Hepatocyte (in vitro differentiated cells): ENCODE results near the gene TXNRD1. TPM values are rescaled to one million over a fixed set of nuclear protein-coding genes. Genes with fewer than 3 reads are reported as not detected.

Experiments
- DNase-seq: peaks from one replicate; pipeline ENCODE4 v3.0.0-alpha.2; 2016; ENCODE audit warnings: low spot score
- H2AFZ ChIP-seq: fragments of 200-600 bp; sonication (generic); 2 replicates; pipeline ENCODE4 v1.6.0; 2016; ENCODE audit warnings: antibody characterized with exemption, mild to moderate bottlenecking
- H3K27ac ChIP-seq: fragments of 200-600 bp; sonication (generic); 2 replicates; pipeline ENCODE4 v1.5.1; 2016; ENCODE audit warnings: mild to moderate bottlenecking
- H3K27me3 ChIP-seq: fragments of 200-600 bp; sonication (generic); 2 replicates; pipeline ENCODE4 v1.6.1; 2016
- H3K36me3 ChIP-seq: fragments of 200-600 bp; sonication (generic); replicated peaks from 2 replicates; pipeline ENCODE4 v1.5.1; 2016; ENCODE audit warnings: low read depth; ENCODE audit not compliant: insufficient read depth
- H3K4me1 ChIP-seq: fragments of 200-600 bp; sonication (generic); 2 replicates; pipeline ENCODE4 v1.5.1; 2016; ENCODE audit warnings: mild to moderate bottlenecking, moderate library complexity; ENCODE audit not compliant: insufficient read depth
- H3K4me2 ChIP-seq: fragments of 200-600 bp; sonication (generic); 2 replicates; pipeline ENCODE4 v1.6.0; 2016
- H3K4me3 ChIP-seq: fragments of 200-600 bp; sonication (generic); 2 replicates; pipeline ENCODE4 v1.5.1; 2016; ENCODE audit warnings: mild to moderate bottlenecking
- H3K79me2 ChIP-seq: fragments of 200-600 bp; sonication (generic); 2 replicates; pipeline ENCODE4 v1.6.0; 2017; ENCODE audit warnings: mild to moderate bottlenecking
- H3K9me2 ChIP-seq: fragments of 200-600 bp; sonication (generic); replicated peaks from 2 replicates; pipeline ENCODE4 v1.6.0; 2017; ENCODE audit warnings: mild to moderate bottlenecking; ENCODE audit not compliant: insufficient read depth
- H3K9me3 ChIP-seq: fragments of 200-600 bp; sonication (generic); 2 replicates; pipeline ENCODE4 v1.5.1; 2016; ENCODE audit warnings: low read depth, mild to moderate bottlenecking
- H4K20me1 ChIP-seq: fragments of 200-600 bp; sonication (generic); 2 replicates; pipeline ENCODE4 v1.6.0; 2016; ENCODE audit warnings: mild to moderate bottlenecking; ENCODE audit not compliant: insufficient read depth, poor library complexity, severe bottlenecking
- CTCF ChIP-seq: fragments of 200-600 bp; sonication (generic); IDR thresholded peaks from 2 replicates; pipeline ENCODE4 v1.5.1; 2016; ENCODE audit warnings: antibody characterized with exemption, mild to moderate bottlenecking; ENCODE audit not compliant: poor library complexity
- EZH2 ChIP-seq: fragments of 200-600 bp; sonication (generic); IDR thresholded peaks from 2 replicates; pipeline ENCODE4 v1.6.1; 2016; ENCODE audit warnings: antibody characterized with exemption, mild to moderate bottlenecking, borderline replicate concordance
- EZH2phosphoT487 ChIP-seq: fragments of 200-600 bp; sonication (generic); IDR thresholded peaks from one replicate; pipeline ENCODE4 v1.6.1; 2018; ENCODE audit warnings: antibody characterized with exemption, mild to moderate bottlenecking, low read depth, moderate library complexity; ENCODE audit not compliant: unreplicated experiment, severe bottlenecking
- WGBS: methylation state at CpG from one replicate; pipeline ENCODE4 v1.1.6; 2016; ENCODE audit warnings: low lambda C conversion rate; ENCODE audit errors: missing lambda C conversion rate; 5-methylcytosine and 5-hydroxymethylcytosine counted together
- polyA plus RNA-seq: library from polyadenylated mRNA; unstranded; fragments of >200 nt; fragmentation: Nextera tagmentation; extraction: Ambion mirVana; gene quantifications from 2 replicates; pipeline ENCODE4 v1.2.1, GENCODE V29; 2016
- total RNA-seq: library from RNA; depleted of rRNA; stranded (reverse); fragments of >200 nt; gene quantifications from 2 replicates; pipeline ENCODE4 v1.2.3, GENCODE V29; 2014

The TXNRD1 gene
- total and polyA plus RNA-seq, 2 experiments from 2014 or later: 49.8 to 113 TPM

GRCh38 chr12:104218935-104219334, 3.4 kb downstream of the TXNRD1 start:
- H3K27ac ChIP-seq: peak overlapping the region; percentile 85

GRCh38 chr12:104219361-104219892, 3.8 kb downstream of the TXNRD1 start:
- H3K27me3 ChIP-seq: no peaks in the 10 kb centered on the region
- no peaks in the 10 kb centered on the region for H3K36me3 ChIP-seq
- H3K27ac ChIP-seq: peak overlapping the region; percentile 85
- DNase-seq: peak; percentile 75
- H3K4me2 ChIP-seq: peak overlapping the region; percentile 33
- peaks cover 26% of the 10 kb centered on the region for H3K4me1 ChIP-seq
- no peaks in the 10 kb centered on the region for H3K9me2 ChIP-seq
- 35% methylated on average over 4 of the region's 4 CpGs for WGBS
- no peak for TF ChIP-seq CTCF
- TF ChIP-seq EZH2phosphoT487: no peak
- no peak for TF ChIP-seq EZH2
- no peaks in the 10 kb centered on the region for H3K9me3 ChIP-seq
- no peaks in the 10 kb centered on the region for H3K79me2 ChIP-seq
- no peak overlapping the region for H2AFZ ChIP-seq
- H4K20me1 ChIP-seq: no peaks in the 10 kb centered on the region
- no peak overlapping the region for H3K4me3 ChIP-seq

More at GRCh38 chr12:104218935-104219334, 3.4 kb downstream of the TXNRD1 start:
- H3K9me2 ChIP-seq: no peaks in the 10 kb centered on the region
- no peaks in the 10 kb centered on the region for H4K20me1 ChIP-seq
- no peaks in the 10 kb centered on the region for H3K36me3 ChIP-seq
- H3K79me2 ChIP-seq: no peaks in the 10 kb centered on the region
- H3K9me3 ChIP-seq: no peaks in the 10 kb centered on the region
- no peak overlapping the region for H3K4me2 ChIP-seq
- WGBS: 95% methylated on average over 1 of the region's 1 CpG
- peaks cover 26% of the 10 kb centered on the region for H3K4me1 ChIP-seq
- H3K27me3 ChIP-seq: no peaks in the 10 kb centered on the region
- no peak overlapping the region for H3K4me3 ChIP-seq
- H2AFZ ChIP-seq: no peak overlapping the region
- TF ChIP-seq CTCF: no peak
- no peak for TF ChIP-seq EZH2
- TF ChIP-seq EZH2phosphoT487: no peak
- no peak for DNase-seq

GRCh38 chr12:104219908-104220404, 4.4 kb downstream of the TXNRD1 start:
- H3K9me3 ChIP-seq: no peaks in the 10 kb centered on the region
- no peaks in the 10 kb centered on the region for H3K36me3 ChIP-seq
- H3K27ac ChIP-seq: peak overlapping the region; percentile 85
- no peak for TF ChIP-seq CTCF
- no peak for TF ChIP-seq EZH2
- TF ChIP-seq EZH2phosphoT487: no peak
- peak; percentile 75 for DNase-seq
- WGBS: 37% methylated on average over 4 of the region's 4 CpGs
- no peaks in the 10 kb centered on the region for H3K79me2 ChIP-seq
- peaks cover 26% of the 10 kb centered on the region for H3K4me1 ChIP-seq
- no peaks in the 10 kb centered on the region for H4K20me1 ChIP-seq
- peak overlapping the region; percentile 33 for H3K4me2 ChIP-seq
- no peak overlapping the region for H2AFZ ChIP-seq
- H3K27me3 ChIP-seq: no peaks in the 10 kb centered on the region
- H3K9me2 ChIP-seq: no peaks in the 10 kb centered on the region
- no peak overlapping the region for H3K4me3 ChIP-seq
